ENCODE results near the gene SERPINH1.

The SERPINH1 gene

DNA sequence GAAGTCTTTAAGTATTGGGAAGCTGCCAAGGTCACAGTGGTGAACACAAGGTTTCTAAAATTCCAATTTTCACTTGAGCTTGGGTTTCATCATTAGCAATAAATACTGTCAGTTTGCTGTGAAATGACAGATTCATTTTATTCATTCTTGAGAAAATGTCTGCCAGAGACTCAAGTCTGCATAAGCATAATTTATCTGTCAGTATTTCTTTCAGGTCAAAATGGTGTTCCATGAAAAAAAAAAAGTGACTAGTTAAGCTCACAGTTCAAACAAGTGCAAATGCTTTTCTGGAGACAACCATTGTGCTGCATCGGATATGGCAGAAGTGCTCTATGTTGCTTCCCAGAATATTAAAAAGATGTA lies 28.2 kb upstream of the SERPINH1 start:
- DNase-seq = no peak

DNA sequence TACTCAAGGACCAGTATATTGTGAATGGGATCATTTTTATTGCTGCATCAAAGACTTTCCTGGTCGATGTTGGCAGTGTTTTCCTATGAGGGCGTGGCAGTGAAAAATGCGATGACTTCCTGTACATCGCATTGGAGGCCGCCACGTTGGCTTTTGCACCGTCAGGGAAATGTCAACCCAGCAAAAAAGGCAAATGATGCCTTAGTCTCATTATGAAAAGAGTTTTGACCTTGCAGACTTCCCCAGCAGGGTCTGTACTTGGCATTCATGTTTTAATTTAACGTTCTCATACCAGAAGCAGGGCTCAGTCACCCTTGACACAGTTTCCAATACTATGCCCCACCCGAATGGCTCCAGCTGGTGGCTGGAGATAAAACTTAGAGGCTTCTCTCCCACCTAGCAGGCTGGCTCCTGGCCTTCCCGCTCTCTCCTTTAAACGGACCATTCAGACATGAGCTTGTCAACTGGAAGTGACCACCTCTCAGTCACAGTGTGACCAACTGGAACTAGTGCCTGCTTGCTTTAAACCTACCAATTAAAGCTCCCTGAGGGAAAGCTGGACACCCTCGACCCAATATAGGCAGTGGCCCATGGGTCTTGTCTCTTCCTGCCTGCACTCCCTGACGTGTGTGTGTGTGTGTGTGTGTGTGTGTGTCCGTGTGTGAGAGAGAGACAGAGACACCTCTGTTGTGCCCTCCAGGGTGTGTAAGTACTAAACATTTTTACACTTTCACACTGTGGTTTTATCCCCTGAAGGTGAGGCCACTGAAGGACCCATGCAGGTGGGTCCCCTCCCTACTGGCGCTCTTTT lies 27.6 kb upstream of the SERPINH1 start:
- no peak for DNase-seq

DNA sequence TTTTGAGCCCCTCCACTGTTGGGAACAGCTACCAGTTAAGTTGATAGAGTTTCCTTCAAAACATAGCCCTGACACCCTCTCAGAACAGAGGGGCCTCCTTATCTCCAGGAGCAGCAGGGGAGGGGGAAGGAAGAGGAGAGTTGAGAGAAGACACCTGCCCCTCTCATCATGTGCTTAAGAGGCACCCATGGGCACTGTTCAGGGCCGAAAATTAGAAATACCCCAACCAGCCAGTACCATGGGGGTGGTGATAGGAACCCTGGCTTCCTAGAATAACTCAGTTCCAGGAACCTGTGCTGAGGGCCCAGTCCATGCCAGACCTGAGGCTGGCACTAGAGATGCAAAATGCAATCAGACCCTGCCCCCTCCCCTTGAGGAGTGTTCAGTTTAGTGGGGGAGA lies 27.0 kb upstream of the SERPINH1 start:
- no peak for DNase-seq

DNA sequence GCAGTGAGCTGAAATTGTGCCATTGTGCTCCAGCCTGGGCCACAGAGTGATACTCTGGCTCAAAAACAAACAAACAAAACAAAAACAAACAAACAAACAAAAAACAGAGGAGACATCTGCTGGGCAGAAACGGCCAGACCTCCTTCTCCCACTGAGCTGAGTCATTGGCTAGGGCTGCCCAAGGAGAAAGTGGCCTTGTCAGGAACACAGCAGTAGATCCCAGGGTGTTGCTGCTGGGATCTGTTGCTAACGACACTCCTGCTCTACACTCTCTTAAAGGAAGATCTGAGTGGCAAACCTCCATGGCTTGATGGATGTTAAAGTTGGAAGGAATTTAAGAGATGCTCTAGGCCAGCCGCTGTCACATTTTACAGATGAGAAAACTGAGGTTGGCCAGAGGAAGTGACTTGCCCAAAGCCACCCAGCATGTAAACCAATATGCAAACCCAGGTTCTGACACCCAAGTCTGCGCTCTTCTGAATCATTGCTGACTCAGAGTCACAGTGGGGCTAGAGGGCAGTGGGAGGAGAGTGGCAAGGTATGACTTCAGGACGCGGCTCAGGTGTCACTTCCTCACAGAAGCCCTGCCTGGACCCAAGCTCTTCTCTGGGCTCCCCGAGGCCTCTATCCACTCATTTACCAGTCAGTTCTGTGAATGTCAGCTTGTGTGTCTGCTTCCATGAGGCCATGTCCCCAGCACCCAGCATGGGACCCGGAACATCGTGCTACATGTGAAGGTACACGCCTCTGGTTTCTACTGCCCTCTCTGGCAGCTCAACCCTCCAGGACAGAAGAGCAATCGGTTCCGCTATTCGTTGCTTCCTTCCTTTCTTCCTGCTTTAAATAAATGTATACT lies 25.0 kb upstream of the SERPINH1 start:
- DNase-seq = peak; percentile 47

DNA sequence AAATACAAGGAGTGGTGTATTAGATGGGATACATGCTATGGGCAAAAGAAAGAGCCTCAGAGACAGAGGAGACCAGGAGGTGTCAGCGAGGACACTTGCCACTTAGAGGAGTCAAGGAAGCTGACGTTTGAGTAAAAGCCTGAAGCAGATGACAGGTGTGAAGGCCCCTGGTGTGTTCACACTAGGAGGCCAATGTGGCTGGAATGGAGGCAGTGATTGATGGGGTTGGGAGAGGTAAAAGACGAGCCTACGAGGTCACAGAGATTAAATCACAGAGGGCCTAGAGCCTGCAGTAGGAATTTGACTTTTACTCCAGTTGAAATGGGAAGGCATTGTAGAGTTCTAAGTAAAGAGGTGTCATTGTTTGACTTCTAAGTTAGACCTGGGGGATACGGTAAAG lies 24.3 kb upstream of the SERPINH1 start:
- DNase-seq = no peak

DNA sequence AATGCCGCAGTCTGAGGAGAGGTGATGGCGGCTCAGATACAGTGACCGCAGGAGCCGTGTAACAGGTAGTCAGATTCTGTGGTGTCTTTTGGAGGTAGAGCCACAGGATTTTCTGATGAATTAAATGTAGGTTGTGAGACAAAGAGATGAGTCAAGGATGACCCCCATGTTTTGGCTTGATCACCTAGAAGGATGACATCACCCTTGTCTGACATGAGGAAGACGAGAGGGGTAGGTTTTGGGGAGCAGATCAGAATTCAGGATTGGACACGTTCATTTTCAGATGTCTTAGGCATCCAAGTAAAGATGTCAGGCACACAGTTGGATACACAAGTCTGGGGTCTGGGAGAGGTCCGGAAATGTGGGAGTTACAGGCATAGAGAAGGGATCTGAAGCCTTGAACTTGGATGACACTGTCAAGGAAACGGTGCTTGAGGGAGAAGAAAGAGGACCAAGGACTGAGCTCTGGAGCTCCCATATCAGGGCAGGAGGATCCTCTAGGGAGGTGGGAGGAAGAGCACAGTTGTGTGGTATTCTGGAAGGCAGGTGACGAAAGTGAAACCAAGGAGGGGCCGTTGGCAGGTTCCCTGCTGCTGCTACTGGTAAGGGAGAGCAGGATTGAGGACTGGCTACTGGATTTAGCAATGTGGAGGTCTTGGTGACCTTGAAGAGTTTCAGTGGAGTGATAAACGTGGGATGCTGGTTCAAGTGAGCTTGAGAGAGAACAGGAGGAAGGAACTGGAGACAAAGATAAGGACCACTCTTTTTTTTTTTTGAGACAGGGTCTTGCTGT lies 23.7 kb upstream of the SERPINH1 start:
- no peak for DNase-seq

DNA sequence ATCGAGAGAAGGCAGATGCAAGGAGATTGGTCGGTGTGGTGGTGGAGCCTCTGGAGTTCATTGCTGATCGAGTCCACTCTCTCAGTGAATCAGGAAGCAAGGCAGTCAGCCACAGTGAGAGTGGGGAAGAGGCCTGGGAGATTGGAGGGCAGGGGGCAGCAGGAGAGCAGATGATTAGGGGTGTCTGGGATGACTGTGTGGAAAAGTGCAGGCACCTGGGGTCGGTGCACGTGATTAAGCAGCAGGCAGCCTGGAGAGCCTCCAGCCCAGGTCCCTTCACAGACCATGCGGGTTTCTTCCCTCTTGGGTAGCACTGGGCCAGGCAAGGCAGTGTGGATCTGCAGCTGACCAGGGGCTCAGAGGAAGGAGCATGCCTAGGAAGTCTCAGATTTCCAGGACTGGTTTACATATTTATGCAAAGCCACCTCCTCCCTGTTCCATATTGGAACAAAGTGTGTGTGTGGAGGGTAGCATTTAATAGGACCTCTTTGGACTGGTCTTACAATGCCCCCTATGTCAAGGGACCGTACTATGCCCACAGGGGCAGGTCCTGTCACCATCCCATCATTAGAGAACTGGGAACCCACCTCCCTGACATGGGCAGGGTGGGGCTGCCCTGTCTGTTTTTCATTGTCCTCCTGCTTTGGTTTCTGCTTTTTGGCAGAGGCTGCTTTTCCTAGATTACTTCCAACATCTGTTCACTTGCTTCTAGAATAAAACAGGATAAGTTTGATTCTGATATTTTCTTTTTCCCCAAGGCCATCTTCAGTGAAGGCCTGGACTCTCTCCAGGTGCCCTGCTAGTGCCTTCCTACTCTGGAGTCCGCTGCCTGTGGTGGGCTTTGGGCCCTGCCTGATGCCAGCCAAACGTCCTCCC lies 22.4 kb upstream of the SERPINH1 start:
- no peak for DNase-seq

DNA sequence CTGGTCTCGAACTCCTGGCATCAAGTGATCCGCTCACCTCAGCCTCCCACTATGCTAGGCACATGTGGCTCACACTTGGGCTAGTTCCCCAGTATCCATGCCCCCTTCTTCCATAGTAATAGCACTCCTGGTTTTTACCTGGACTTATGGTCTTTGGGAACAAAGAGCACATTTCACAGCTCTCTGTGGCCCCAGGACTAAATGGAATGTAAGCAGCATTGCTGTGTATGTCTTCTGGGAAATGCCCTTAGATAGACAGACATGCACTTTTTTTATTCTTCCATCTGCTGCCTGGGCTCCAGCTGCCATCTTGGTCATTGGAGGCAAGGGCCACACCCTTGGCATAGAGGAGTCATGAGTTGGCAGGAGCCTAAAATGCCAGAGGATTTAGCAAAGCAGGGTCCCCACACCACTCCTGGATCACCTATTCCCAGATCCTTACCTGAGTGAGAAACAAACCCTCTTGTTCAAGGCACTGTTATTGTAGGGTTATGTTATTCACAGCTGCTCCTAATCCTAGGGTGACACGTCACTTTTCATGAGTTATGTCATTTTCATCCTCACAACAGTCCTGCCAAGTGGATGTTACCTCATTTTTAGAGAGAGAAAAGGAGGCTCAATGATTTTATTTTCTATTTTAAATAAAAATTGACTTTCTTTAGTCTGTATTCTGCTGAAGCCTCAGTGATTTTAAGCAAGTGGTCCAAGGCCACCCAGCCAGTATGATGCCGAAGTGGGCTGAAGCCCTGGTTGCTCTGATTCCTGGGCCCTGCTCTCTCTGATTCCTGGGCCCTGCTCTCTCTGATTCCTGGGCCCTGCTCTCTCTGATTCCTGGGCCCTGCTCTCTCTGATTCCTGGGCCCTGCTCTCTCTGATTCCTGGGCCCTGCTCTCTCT lies 20.6 kb upstream of the SERPINH1 start:
- no peak for DNase-seq

DNA sequence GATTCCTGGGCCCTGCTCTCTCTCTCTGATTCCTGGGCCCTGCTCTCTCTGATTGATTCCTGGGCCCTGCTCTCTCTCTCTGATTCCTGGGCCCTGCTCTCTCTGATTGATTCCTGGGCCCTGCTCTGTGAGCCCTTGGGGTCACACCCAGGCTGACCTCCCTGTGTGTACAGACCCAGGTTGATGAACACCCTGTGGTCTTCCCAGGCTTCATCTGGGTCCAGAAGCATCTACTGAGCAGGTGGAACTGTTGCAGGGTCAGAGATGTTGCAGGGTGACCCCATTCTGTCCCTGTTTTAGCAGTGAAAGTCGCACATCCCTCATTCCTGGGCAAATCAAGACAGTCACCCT lies 20.0 kb upstream of the SERPINH1 start:
- DNase-seq = no peak

DNA sequence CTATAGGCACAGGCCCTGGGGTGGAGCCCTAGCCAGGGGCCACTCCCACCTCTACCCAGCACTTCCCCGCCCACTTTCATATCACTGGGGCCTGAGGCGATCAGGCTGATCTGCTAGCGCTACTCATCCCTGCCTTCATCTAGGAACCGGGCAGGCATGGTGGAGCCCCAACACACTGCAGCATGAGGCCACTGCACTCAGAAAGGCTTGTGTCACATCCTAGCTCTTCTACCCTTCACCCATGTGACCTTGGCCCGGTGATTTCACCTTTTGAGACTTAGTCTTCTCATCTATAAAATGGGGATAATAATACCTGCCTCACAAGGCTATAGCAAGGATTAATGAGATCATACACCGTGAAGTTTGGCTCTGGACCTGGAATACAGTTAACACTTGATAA lies 18.2 kb upstream of the SERPINH1 start:
- DNase-seq = no peak

DNA sequence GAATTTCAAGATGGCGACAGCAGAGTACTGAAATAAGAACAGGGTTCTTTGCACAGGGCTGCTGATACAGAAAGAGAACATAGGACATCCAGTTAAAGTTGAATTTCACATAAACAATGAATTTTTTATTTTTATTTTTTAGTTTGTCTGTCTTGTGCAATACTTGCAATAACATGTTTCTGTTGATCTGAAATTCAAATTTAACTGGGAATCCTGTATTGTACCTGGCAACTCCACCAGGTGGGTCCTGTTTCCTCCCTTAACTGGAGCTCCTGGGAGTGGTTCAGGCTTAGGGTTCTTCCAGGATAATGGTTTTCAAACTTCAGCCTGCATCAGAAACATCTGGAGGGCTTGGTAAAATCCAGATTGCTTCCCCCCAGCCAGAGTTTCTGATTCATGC lies 14.9 kb upstream of the SERPINH1 start:
- no peak for DNase-seq

DNA sequence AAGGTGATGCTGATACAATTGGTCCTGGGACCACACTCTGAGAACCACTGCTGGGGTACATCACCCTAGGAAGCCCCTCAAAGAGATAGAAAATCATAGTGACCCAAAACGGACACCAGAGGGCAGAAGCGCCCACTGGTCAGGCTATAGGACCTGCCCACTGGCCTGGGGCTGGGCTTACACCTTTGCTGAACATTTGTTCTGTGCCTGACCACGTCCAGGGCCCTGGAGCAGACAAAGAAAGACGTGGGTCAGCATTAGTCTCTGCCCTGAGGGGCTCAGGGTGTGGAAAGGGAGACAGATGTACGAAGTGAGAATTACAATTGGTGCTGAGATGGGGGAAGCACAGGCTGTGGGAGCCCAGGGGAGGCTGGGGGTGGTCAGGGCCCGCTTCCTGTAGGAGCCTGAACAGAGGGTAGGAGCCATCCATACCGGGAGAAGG lies 14.4 kb upstream of the SERPINH1 start:
- peak; percentile 47 for DNase-seq

DNA sequence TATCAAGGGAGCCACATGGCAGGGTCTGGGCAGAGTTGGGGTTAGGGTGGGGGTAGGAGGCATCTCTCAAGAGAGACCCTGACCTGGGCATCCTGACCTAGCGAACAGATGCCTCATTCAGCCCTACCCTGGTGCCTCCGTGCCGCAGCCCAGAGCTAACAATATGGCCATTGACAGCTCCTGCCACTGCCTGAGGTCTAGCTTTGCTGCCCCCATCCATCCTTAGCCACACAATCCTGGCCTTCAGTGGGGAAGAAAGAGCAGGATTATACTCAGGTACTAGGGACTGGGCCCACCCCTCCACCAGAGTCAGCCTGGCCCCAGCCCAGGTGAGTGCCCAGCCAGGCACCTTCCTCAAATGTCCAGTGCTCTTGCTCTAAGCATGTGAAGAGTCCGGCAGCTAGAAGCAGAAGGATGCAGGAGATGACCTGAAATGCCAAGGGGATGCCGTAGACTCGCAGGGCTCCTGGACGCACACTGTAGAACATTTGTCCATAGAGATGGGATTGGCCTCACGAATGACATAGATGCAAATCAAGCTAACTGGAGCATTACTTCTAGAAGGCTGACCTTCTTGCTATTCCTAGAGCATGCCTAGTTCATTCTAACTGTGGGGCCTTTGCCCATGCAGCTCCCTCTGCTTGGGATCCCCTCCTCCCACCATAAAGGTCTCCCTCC lies 13.3 kb upstream of the SERPINH1 start:
- no peak for DNase-seq

DNA sequence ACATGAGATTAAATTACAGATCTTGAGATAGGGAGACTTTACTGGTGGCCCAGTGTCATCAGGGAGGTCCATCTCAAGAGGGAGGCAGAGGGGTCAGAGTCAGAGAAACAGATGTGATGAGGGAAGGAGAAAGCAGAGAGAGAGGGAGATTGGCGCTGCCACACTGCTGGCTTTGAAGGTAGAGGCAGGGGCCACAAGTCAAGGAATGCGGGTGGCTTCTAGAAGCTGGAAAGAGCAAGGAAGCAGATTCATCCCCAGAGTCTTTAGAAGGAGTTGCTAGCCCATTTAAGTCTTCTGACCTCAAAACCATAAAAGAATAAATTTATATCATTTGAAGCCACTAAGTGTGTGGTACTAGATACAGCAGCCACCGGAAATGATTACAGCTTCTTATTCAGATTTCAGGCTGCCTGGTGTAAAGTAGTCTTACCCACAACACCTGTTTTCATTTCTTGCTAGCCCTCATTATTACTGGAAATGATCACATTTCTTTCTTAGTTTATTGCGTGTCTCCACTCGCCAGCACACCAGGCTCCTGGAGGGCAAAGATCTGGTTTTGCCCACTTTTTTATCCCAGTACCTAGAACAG lies 12.6 kb upstream of the SERPINH1 start:
- no peak for DNase-seq

DNA sequence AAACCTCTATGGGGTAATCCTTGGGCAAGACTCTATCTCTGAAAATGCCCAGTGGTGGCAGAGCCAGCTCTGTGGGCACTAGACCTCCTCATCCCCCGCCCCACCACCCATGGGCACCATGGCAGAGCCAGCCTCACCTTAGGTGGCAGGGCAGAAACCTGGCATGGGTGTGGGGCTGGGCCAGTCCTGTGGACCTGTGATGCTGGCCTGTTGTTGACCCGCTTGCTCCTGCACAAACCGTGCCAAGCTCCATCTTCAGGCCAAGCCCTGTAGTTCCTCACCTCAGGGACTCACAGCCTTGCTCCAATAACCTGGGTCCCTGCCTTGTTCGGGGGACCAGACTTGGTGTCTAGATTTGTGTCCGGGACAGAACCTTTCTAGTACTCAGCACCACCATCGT lies 8.9 kb upstream of the SERPINH1 start:
- DNase-seq = no peak

DNA sequence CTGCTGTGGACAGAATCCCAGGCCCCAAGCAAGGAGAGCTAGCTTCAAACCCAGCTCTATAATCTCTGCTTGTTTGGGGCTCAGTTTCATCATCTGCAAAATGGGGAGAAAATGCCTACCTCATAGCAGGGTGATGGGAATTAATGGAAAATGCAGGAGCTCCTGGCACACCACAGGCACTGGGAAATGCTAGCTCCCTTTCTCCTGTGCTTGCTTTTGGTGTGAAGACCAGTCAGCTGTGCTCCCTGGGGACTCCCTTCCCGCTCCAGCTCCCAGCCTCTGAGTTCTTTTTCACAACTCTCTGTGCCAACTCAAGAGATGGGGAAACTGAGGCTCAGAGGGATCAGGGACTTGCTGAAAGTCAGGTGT lies 8.2 kb upstream of the SERPINH1 start:
- no peak for DNase-seq

DNA sequence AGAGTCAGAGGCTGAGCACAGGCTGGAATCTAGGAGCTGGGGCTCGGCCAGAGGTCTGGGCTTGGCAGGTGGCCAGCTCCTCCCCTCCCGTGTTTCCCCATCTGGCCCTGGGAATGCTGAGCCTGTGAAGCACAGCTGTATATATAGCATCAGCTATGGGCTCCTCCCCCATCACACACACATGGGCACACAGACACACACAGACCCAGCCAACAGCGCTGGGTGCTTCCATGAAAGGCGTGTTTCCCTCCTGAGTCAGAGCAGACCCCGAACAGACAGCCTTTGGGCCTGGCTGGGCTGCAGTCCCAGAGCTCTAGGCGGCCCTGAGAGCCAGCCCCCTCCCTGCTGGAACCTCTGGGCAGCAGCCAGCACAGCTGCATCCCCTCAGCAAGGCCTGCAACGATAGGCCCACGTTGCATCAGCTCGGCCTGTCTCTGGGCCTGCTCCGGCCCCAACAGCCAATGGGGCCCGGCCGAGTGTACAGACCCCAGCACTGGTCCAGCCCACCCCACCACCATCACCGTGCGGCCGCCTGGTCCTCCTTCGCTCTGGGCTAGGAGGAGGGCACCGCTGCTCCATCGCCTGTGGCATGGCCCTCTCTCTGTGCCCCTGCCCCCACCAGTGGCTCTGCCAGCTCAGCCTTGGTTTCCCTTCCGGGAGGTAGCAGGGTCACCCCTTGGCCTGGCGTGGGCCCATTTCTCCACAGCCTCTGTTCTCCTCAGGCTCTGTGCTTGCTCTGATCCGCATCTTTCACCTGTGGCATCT lies 7.6 kb upstream of the SERPINH1 start:
- no peak for DNase-seq

DNA sequence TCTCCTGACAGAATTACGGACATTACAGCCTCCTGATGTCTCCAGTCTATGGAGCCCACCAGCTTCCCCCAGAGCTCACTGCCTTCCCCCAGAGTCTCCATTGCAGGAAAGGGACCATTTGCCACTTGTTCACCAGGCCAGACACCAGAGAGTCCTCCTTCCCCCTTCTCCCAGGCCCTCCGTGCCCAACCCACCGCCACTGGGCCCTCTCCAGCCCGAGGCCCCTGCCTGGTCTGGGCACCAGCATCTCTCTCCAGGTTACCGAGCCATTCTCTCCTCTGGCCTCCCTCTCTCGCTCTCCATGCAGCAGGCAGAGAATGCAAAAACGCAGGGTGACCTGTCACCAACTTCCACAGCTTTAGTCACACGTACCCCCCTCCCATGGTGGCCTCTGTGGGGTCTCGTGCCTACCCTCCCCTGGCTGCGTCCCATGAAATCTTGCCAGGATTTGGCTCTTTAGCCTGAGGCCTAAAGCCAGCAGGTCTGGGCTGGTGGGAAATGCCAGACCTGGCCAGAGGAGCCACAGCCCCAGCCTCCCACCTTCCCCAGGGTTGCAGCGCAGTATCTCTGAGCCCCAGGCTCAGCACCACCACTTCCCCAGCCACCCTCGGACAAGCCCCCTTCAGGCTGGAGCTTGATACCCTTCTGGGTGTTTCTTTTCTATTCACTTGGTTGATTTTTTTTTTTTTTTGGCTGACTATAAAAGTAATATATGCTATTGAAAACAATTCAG lies 6.8 kb upstream of the SERPINH1 start:
- DNase-seq = no peak

DNA sequence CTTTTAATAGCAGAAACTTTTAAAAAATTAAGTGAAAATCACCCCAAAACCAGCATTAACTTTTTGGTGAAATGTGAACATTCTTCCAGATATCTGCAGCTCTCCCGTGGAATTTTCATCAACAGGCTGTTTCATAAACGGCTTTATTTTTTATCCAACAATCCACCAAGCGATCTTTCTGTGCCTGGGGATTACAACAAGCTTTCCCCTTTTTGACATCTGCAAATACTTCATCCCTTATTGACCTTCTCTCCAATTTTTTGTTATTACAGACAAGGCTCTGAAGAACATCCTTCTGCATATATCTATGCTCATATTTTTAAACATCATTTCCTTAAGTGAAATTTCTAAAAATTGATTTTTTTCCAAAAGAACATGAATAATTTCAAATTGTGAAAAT lies 5.8 kb upstream of the SERPINH1 start:
- DNase-seq = no peak
